Thymus (tissue), 11 donors: Measurements from ENCODE around the gene BIRC3. TPM values are rescaled to one million over a fixed set of nuclear protein-coding genes. Genes with fewer than 3 reads are reported as not detected.

ENCODE experiments used
- DNase-seq, 9 donors: peaks; one replicate each; pipeline ENCODE4 v3.0.0-alpha.2; 2013; ENCODE audit warnings: low spot score in 9 of 9, low read depth in 6 of 9, missing footprints in 1 of 9
- H3K27ac ChIP-seq, 2 donors: one replicate each; pipeline ENCODE4 v1.5.1; 2013; ENCODE audit warnings: control low read depth in 1 of 2, low read depth in 1 of 2, low read length in 1 of 2, mild to moderate bottlenecking in 1 of 2, moderate library complexity in 1 of 2
- H3K27me3 ChIP-seq, 2 donors: one replicate each; pipeline ENCODE4 v1.5.1; 2013; ENCODE audit warnings: low read length in 1 of 2; ENCODE audit not compliant: control insufficient read depth in 2 of 2, insufficient read depth in 1 of 2
- H3K36me3 ChIP-seq, 2 donors: one replicate each; pipeline ENCODE4 v1.5.1; 2013; ENCODE audit warnings: low read length in 1 of 2, mild to moderate bottlenecking in 1 of 2, moderate library complexity in 1 of 2; ENCODE audit not compliant: control insufficient read depth in 2 of 2, insufficient read depth in 2 of 2
- H3K4me1 ChIP-seq, 2 donors: one replicate each; pipeline ENCODE4 v1.5.1; 2013; ENCODE audit warnings: low read length in 2 of 2; ENCODE audit not compliant: control insufficient read depth in 2 of 2, insufficient read depth in 2 of 2
- H3K4me3 ChIP-seq, 2 donors: one replicate each; pipeline ENCODE4 v1.5.1; 2013; ENCODE audit warnings: low read length in 2 of 2, control low read depth in 1 of 2, mild to moderate bottlenecking in 1 of 2
- H3K9me3 ChIP-seq, 2 donors: one replicate each; pipeline ENCODE4 v1.5.1; 2013; ENCODE audit warnings: low read length in 1 of 2, mild to moderate bottlenecking in 1 of 2; ENCODE audit not compliant: control insufficient read depth in 2 of 2, insufficient read depth in 1 of 2
- WGBS: extraction: QIAGEN DNeasy Blood & Tissue Kit; methylation state at CpG from one replicate; pipeline ENCODE4 v1.1.7; 2013; 5-methylcytosine and 5-hydroxymethylcytosine counted together
- polyA plus RNA-seq: library from polyadenylated mRNA; stranded (reverse); fragments of 200-250 nt; gene quantifications from one replicate; pipeline ENCODE4 v1.2.3, GENCODE V29; 2013
- total RNA-seq: library from RNA; stranded (reverse); fragments of 120-200 nt; gene quantifications from one replicate; pipeline ENCODE4 v1.2.4, GENCODE V29; 2013
- donor health status: healthy.

The BIRC3 gene
- total and polyA plus RNA-seq, 2 donors = 63.6 to 73.7 TPM

GRCh38 chr11:102346456-102346747 is 29.1 kb downstream of the BIRC3 start:
- H3K4me3 ChIP-seq = peak overlapping the region; percentile 83 to 94
- no peaks in the 10 kb centered on the region for H3K27me3 ChIP-seq
- under 1% methylated on average over 5 of the region's 5 CpGs for WGBS
- peak overlapping the region; percentile 99 for H3K27ac ChIP-seq
- H3K4me1 ChIP-seq = peaks cover 13 to 16% of the 10 kb centered on the region in 2 donors
- peaks cover 4 to 16% of the 10 kb centered on the region in 2 donors for H3K36me3 ChIP-seq
- DNase-seq = no peak
- no peaks in the 10 kb centered on the region for H3K9me3 ChIP-seq

DNA sequence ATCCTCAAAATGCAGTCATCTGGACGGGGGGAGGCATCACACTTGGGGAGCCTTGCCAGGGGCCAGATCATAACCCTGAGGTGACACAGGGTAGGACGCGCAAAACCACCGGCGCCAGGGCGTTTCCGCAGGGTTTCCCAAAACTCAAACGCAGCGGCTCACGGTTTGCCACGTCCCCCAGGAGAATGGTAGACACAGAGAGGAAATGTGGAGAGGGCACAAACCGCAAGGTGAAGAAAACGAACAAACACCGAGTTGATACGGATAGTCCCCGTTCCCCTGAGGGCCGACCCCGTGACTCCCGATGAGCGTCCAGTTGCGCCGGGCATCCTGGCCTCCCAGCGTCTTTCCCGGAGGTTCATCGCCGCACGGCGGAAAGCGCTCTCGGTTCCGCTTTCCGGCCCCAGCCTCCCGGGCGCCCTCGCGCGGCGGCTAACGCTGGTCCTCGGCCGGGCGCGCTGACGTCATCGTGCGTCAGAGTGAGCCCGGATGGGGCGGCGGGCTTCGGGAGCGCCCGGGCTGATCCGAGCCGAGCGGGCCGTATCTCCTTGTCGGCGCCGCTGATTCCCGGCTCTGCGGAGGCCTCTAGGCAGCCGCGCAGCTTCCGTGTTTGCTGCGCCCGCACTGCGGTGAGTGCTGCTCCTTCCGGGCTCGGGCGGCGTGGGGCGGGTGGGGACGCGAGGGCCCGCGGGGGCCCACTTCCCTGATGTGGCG is 29.6 kb downstream of the BIRC3 start, which contains the start of gene BIRC2:
BIRC2 (plus strand) TSS at position 467 of the 714 bp plus-strand sequence. CDS start 2,641 bp downstream, outside the sequence.
- Histone ChIP-seq H3K4me1 (peaks cover 11 to 15% of the 10 kb centered on the region in 2 donors), H3K36me3 (peaks cover 4 to 18% of the 10 kb centered on the region in 2 donors), H3K27ac (peak within 1 kb of the TSS; percentile 99), H3K4me3 (peak within 1 kb of the TSS; percentile 83 to 94), H3K9me3 (no peaks in the 10 kb centered on the region), H3K27me3 (no peaks in the 10 kb centered on the region)
- WGBS = under 1% methylated on average over 77 of the region's 77 CpGs
- peak; percentile 76 to 97 (median 92) for DNase-seq

DNA sequence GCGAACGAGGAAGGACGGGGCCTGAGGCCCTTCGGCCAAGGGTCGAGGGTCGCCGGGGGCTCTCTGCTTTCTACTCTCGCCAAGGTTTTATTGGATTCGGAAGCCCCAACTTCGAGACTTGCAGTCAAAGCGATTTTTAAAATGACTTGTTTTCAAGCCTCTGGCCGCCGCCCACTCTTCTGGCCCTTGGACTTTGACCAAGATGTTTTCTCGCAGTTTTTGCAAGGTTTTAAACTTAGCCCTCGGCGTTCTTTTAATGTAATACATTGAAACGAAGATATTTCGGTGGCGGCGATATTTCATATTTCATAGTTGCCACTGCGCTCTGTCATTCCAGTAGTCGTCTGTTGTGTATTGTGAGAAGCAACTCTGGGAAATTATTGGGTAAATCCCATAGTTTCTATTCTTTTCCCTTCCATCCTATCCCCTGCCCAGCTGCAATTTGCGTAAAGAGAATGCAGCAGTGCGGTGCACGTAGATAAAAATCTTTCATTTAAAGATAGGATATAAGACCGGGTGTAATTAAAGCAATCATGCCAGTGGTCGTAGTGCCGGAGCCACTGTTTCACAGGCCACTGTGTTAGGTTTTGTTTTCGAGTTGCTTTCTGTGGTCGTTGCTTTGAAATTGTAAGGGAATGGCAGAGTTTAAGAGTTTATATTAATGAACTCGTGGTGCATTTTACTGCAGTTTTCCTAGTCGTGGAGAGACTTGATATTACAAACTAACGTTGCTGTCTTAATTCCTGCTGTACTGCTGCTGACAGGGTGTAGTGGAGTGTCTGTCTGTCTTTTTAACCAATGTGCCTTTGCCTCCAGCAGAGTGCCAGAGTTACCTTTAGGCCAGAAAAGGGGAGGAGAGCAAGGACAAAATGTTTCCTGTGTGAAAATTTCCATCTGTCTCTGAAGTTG is 30.4 kb downstream of the BIRC3 start:
- peak overlapping the region; percentile 99 for H3K27ac ChIP-seq
- DNase-seq = peak in 6 of 9 donors; percentile 27 to 78 (median 52)
- no peaks in the 10 kb centered on the region for H3K27me3 ChIP-seq
- peaks cover 10 to 14% of the 10 kb centered on the region in 2 donors for H3K4me1 ChIP-seq
- H3K4me3 ChIP-seq = peak overlapping the region; percentile 83 to 94
- H3K9me3 ChIP-seq = no peaks in the 10 kb centered on the region
- under 1% methylated on average over 33 of the region's 33 CpGs for WGBS
- peaks cover 4 to 18% of the 10 kb centered on the region in 2 donors for H3K36me3 ChIP-seq

GRCh38 chr11:102357116-102357515 is 39.8 kb downstream of the BIRC3 start:
- peaks cover 14 to 16% of the 10 kb centered on the region in 2 donors for H3K4me1 ChIP-seq
- H3K9me3 ChIP-seq = peaks cover 0 to 14% of the 10 kb centered on the region in 2 donors
- no peak overlapping the region for H3K27ac ChIP-seq
- H3K36me3 ChIP-seq = peaks cover 11 to 30% of the 10 kb centered on the region in 2 donors
- no peaks in the 10 kb centered on the region for H3K27me3 ChIP-seq
- DNase-seq = no peak
- no peak overlapping the region for H3K4me3 ChIP-seq

GRCh38 chr11:102359372-102359771 is 42.1 kb downstream of the BIRC3 start:
- Histone ChIP-seq H3K27ac (peak overlapping the region in 1 of 2 donors; percentile 46), H3K4me3 (no peak overlapping the region), H3K9me3 (peaks cover 0 to 14% of the 10 kb centered on the region in 2 donors), H3K36me3 (peaks cover 3 to 32% of the 10 kb centered on the region in 2 donors), H3K4me1 (peaks cover 13 to 14% of the 10 kb centered on the region in 2 donors), H3K27me3 (no peaks in the 10 kb centered on the region)
- 82% methylated on average over 3 of the region's 3 CpGs for WGBS
- no peak for DNase-seq

- peak in 1 of 9 donors; percentile 26 for DNase-seq
- H3K27me3 ChIP-seq = no peaks in the 10 kb centered on the region
- H3K4me3 ChIP-seq = no peak overlapping the region
- WGBS = 18% methylated on average over 3 of the region's 3 CpGs
- peak overlapping the region; percentile 90 to 95 for H3K27ac ChIP-seq
- peaks cover 8 to 40% of the 10 kb centered on the region in 2 donors for H3K36me3 ChIP-seq
- peaks cover 13 to 14% of the 10 kb centered on the region in 2 donors for H3K4me1 ChIP-seq
- H3K9me3 ChIP-seq = peaks cover 0 to 14% of the 10 kb centered on the region in 2 donors
These were observed 43.4 kb downstream of the BIRC3 start for GRCh38 chr11:102360681-102361080.

GRCh38 chr11:102361086-102362031 is 44.1 kb downstream of the BIRC3 start:
- Histone ChIP-seq H3K4me1 (peaks cover 13 to 14% of the 10 kb centered on the region in 2 donors), H3K36me3 (peaks cover 9 to 45% of the 10 kb centered on the region in 2 donors), H3K9me3 (peaks cover 0 to 11% of the 10 kb centered on the region in 2 donors), H3K27me3 (no peaks in the 10 kb centered on the region), H3K4me3 (peak overlapping the region; percentile 2 to 33), H3K27ac (peak overlapping the region; percentile 90 to 95)
- WGBS = 11% methylated on average over 5 of the region's 5 CpGs
- DNase-seq = peak in 8 of 9 donors; percentile 72 to 96 (median 88)

DNA sequence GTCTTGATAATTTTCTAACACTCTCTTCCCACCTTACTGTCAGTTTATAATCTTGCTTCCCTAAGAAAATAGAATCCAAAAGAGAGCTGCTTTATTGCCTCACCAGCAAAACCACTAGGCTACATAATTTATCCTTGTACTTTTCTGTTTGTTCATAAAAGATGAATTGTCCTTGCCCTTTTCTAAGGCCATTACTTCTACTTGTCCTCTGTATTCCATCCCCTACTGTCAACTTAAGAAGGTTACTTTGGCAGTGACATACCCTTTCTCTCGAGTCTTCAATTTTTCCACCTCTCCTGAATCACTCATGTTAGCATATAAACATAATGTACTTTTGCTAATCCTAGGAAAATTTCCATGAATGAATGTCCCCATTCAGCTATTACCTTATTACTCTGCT is 47.7 kb downstream of the BIRC3 start:
- 92% methylated on average over 1 of the region's 1 CpG for WGBS
- no peak for DNase-seq
- no peak overlapping the region for H3K27ac ChIP-seq
- peaks cover 0 to 8% of the 10 kb centered on the region in 2 donors for H3K9me3 ChIP-seq
- no peak overlapping the region for H3K4me3 ChIP-seq
- H3K36me3 ChIP-seq = peaks cover 19 to 56% of the 10 kb centered on the region in 2 donors
- peaks cover 13 to 14% of the 10 kb centered on the region in 2 donors for H3K4me1 ChIP-seq
- H3K27me3 ChIP-seq = no peaks in the 10 kb centered on the region
